Stimulated activated CD8-positive, alpha-beta memory T cell treated with anti-CD3 and anti-CD28 coated beads, Interleukin-15, amount 100 ng/mL, for 24 hours (primary cell): ENCODE measurements around the gene GUK1.
"Not testable (repeated sequence)": the region's sequence is repeated elsewhere in the genome, so short reads cannot be mapped to it uniquely, and the experiment has no call there.

Experiments used
- DNase-seq: peaks from one replicate; pipeline ENCODE4 v3.0.0-alpha.2; 2020; ENCODE audit warnings: low read depth

Gene GUK1

DNA sequence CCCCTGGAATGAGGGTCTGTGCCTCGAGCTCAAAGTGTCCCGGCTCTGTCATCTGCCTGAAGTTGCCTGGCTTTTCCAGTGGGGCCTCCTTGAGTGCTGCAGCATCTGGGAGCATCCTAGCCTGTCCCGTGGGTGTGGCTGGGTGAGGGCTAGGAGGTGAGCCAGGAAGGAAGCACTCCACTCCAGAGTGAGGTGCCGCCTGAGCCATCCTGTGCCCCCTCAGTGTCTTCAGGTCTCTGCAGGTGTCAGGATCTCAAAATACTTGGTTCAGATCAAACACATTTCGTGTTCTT, 37.0 kb downstream of the GUK1 start:
- no peak for DNase-seq

DNA sequence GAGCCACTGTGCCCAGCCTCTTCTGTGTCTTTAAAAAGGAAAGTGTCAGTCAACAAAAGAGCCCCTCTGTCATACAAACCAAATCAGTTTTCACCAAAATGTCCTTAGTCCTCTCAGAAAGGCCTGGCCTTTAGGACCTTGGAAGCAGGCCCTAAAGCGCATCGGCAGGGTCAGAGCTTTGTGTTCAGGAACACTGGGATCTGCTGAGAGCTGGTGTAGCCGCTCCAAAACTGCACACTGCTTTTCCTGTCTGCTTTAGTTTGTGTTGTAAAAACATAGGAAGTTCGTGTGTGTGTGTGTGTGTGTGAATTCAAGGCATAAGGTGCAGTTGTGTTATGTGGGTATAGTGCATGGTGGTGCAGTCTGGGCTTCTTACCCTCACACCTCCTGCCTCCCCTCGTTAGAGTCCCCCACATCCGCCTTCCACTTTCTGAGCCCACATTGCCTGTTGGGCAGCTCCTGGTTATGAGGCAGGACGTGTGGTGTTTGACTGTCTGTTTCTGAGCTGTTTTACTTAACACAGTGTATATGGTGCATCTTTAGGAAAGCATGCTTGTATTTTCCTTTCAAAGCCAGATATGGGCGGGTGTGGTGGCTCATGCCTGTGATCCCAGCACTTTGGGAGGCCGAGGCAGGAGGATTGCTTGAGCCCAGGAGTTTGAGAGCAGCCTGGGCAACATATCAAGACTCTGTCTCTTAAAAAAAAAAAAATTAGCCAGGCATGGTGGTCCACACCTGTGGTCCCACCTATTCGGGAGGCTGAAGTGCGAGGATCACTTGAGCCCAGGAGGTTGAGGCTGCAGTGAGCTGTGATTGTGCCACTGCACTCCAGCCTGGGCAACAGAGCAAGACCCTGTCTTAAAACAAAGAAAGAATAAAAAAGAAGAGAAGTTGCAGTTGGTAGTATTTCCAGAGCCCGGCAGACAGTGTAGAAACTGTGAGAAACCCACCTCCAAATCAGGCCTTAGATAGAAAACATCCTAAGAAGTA, 37.9 kb downstream of the GUK1 start:
- no peak for DNase-seq

DNA sequence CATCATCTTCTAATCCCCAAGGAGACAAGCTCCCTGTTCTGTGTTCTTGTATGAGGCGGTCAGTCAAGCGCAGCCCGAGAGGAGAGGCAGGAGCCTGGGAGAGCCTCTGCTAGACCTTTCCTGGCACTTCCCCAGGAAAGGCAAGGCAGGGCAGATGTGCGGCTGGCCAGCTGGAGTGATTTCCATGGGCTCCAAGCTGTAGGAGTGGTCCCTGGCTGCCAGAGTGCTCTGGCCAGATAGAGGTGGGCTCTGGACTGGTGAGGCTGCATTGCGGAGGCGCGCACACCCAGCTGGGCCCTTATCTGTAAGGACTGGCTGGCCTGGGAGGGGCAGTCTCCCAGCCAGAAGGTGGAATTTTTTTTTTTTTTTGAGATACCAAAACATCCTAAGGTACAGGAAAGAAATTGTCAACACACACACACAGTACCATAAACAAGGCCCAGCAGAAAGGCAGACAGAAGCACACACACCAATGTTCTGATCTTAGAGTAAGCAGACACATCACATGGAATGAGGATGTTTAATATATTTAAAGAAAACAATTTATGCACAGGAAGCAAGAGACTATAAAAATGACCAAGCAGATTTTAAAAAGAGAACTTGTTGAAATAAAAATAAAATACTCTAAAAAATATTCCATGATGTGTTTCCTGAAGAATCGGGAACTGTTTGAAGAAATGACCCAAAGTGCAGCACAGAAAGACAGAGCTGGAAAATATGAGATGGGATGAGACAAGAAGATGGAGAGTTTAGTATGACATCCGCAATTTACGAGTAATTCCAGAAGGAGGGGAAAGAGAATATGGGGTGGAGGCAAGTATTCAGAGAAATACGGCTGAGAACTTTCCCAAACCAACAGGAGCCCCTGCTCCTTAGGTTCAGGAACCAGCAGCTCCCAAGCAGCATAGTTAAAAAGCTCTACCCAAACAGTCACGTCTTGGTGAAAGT, 38.9 kb downstream of the GUK1 start:
- DNase-seq = no peak

DNA sequence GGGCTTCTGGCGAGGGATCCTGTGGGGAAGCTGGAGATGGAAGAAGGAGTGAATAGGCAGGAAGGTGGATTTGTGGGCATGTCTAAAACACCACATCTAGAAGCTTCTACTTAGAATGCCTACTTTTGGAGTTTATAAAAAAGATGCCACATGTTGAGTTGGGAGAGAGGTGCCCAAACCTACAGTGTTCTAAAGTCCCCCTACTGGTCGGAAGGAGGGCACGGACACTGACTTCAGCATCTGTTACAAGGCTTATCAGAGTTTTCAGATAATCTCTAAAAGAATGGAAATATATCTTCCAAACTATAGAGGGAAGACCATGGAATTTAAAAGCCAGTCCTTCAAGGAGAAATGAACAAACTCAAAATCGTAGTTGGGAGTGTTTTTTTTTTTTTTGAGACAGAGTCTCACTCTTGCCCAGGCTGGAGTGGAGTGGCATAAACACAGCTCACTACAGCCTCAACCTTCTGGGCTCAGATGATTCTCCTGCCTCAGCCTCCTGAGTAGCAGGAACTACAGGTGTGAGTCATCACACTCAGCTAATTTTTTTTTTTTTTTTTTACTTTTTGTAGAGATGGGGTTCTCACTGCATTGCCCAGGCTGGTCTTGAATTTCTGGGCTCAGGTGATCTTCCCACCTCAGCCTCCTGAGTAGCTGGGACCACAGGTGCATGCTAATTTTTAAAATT, 40.3 kb downstream of the GUK1 start:
- DNase-seq = no peak

DNA sequence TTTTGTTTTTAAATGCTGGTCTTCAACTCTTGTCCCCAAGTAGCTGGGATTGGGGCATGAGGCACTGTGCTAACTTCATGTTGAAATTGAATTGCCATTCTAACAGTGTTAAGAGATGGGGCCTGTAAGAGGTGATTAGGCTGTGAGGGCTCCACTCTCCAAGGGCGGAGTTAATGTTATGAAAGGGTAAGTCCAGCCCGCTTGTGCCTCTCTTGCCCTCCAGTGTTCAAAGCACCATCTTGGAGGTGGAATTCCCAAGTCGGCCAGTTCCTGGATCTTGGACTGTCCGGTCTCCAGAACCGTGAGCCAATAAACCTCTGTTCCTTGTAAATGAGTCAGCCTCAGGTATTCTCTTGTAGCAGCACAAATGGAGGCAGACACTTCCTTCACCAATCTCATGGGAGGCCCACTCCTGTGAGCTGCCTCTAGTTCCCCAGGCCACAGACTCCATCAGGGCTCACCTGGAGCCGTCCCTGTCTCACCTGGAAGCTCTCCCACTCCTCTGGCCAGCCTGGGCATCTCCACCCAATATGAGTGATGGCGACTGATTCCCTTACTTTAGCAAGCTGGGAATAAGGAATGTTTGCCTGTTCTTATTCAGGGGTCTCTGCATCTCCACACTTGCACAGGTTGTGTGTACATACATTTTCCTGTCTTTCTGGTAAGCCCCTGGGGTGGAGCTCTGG, 41.0 kb downstream of the GUK1 start:
- DNase-seq = no peak

DNA sequence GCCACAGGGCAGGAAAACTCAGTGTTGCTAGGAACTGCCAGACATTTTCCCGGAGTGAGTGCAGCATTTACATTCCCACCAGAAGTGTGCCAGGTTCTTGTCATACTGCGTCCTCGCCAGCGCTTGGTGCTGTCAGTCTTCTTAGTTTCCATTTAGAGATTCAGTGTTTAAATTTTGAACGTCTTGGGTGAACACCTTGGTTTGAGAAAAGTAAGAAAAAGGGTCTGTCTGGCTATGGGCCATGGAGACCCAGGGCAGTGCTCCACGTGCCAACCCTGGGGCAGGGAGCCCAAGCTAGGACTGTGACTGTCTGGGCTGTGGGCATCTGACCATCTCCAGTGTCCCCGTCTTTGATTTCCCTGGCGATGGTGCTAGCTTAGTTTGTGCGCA, 41.6 kb downstream of the GUK1 start:
- no peak for DNase-seq

DNA sequence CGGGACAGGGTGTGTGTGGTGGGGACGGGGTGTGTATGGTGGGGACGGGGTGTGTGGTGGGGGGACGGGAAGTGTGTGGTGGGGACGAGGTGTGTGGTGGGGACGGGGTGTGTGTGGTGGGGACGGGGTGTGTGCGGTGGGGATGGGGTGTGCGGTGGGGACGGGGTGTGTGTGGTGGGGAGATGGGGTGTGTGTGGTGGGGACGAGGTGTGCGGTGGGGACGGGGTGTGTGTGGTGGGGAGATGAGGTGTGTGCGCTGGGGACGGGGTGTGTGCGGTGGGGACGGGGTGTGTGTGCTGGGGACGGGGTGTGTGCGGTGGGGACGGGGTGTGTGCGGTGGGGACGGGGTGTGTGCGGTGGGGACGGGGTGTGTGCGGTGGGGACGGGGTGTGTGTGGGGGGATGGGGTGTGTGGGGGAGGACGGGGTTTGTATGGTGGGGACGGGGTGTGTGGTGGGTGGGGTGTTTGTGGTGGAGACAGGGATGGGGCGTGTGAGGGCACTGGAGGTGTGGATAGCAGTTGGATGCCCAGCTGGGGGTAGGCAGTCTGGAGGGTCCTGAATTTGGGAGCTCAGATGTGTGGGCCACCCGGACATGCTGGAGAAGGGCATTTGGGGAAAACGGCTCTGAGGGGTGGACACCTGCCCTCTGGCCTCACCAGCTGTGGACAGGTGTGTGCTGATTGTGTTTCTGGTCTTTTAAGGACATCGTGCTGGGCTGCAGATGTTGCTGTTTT, 42.4 kb downstream of the GUK1 start:
- DNase-seq = no peak

DNA sequence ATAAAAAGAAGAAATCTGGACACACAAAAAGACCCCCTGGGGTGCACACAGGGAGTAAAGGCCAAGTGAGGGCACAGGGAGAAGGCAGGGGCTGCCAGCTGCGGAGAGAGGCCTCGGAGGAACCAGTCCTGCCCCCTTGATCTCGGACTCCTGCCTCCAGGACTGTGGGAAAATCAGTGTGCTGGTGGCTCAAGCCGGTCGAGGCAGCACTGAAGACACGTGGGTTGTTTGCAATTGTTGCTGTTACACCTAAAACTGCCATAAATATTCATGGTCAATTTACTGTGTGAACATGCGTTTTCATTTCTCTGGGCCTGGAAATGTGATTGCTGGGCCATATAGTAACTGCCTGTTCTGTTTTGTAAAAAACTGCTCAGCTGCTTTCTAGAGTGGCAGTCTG, 44.1 kb downstream of the GUK1 start:
- DNase-seq = no peak

DNA sequence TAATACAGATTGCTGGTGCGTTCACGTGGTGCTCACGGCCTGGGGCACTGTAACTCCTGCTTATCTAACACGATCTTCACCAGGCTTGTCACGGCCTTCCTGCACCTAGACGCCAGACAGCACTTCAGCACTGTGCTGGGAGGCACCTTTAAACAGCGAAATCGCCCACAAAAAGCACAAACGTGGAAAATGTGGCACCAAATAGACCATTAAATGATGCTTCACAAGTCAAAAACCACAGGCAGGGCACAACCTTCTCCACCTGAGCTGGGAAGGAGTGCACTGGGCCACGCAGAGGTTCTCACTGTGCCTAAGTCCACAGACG, 45.5 kb downstream of the GUK1 start:
- no peak for DNase-seq

DNA sequence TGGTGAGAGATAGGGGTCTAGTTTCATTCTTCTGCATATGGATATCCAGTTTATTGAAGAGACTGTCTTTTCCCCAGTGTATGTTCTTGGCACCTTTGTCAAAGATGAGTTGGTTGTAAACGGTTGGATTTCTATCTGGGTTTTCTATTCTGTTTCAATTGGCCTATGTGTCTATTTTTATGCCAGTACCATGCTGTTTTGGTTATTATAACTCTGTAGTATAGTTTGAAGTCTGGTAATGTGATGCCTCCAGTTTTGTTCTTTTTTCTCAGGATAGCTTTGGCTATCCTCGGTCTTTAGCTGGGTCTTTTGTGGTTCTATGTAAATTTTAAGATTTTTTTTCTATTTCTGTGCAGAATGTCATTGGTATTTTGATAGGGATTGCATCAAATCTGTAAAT, 48.2 kb downstream of the GUK1 start:
- DNase-seq = not testable (repeated sequence)

DNA sequence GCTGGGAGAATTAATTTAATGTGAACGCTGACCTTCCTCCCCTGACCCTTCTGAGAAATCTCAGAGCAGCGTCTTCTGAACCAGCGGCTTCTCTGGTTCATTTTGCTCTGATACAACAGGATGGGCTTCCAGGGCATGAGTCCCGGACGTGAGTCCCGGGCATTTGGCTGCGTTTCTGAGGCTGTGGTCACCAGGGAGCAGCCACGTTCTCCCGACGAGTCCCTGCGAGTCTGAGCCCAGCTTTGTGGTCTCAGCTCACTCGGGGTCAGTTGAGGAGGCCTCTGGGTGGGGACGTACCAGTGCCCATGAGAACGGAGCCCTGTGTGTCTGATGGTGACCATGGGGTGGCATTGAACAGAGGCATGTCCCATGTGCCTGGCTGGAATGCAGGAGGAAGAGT, 50.1 kb downstream of the GUK1 start:
- no peak for DNase-seq

DNA sequence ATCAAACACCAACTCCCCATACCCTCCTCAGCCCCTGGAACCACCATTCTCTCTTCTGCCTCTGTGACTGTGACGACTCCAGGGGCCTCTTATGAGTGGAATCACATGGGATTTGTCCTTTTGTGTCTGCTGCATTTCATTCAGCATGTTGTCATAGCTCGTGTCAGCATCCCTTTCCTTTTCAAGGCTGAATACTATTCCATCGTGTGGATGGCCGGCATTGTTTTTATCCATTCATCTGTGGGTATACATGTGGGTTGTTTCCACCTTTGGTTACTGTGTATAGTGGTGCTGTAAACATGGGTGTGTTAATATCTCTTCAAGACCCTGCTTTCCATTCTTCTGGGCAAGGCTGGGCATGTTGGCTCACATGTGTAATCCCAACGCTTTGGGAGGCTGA, 50.7 kb downstream of the GUK1 start:
- no peak for DNase-seq

DNA sequence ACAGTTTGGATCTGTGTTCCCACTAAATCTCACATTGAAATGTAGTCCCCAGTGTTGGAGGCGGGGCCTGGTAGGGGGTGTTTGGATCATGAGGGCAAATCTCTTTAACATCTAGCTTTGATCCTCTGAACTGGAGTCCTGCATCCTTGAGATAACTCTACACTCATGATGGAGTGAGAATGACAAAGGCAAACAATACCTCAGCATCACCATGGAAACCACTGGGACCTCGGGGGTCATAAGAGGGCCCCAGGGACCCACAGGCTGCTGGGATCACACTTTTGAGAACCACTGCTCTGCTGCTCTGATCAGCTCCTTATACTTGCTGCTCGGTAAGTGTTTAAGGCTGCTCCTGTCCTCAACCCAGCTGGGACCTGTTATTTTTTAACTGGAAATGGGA, 54.4 kb downstream of the GUK1 start:
- no peak for DNase-seq

DNA sequence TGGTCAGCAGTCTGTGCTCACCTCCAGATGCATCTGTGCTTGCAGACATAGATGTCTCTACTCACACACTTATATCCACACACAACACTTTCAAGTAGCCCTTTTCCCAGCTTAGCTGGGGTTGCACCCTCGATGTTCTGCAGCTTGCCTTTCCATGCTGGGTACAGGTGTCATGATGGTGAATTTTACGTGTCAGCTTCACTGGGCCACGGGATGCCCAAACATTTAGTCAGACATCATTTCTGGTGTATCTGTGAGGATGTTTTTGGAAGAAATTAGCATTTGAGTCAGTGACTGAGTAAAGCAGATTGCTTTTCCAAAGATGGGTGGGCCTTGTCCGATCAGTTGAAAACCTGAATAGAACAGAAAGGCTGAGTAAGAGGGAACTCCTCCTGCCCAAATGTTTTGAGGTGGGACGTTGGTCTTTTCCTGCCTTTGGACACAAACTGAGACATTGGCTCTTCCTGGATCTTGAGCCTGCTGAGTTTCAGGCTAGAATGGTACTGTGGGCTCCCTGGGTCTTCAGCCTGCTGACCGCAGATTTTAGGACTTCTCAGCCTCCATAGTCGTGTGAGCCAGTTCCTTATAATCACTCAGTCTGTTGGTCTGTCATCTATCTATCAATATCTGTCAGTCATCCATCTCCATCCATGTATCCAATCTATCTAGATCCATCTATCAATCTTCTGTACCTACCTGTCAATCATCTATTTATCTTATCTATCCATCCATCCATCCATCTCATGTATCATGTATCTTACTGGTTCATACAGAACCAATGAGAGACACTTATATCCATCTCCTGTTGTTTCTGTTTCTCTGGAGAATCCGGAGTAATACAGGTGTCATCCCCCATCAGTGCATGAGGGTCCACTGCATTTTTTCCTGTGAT, 55.1 kb downstream of the GUK1 start:
- DNase-seq = no peak

DNA sequence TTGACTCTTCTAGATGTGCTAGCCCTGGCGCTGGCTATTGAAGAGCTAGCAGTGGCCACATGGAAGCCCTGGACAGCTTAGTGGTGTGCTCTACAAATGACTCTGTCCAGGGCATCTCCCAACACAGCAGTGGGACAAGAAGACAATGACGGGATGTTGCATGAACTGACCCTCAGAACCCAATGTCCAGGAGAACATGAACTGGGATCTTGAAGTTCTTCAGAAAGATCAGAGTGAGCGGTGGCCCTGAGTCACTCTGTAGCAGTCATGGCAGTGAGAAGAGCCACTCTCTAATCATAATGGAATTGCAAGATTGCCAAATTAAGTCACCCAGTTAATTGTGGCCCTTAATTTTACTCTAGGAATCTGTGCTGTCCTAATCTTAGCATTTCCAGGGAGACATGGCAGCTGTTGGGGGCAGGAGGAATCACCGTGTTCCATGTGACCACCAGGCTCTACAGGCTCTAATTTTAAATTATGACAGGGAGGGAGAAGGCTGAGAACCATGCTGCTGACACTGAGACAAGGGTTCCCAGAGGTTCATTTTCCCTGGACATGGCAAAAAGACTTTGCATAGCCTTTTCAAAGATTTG, 57.6 kb downstream of the GUK1 start:
- no peak for DNase-seq
